Middle frontal gyrus (tissue), 1 donor: ENCODE data around the gene ODAD3.
"Not testable (repeated sequence)": the region's sequence is repeated elsewhere in the genome, so short reads cannot be mapped to it uniquely, and the experiment has no call there.

ENCODE experiments used
- DNase-seq: peaks from one replicate; pipeline ENCODE4 v3.0.0-alpha.2; 2015; ENCODE audit warnings: low spot score; ENCODE audit errors: extremely low spot score

Gene ODAD3

GRCh38 chr19:11437955-11438354 lies 3.0 kb upstream of the ODAD3 start:
- DNase-seq, result no peak

GRCh38 chr19:11435833-11436313 lies 952 bp upstream of the ODAD3 start:
- no peak for DNase-seq

- DNase-seq, result no peak
Observed at GRCh38 chr19:11434703-11435056, 241 bp downstream of the ODAD3 start.

- not testable (repeated sequence) for DNase-seq
Observed at GRCh38 chr19:11433526-11433925, 1.4 kb downstream of the ODAD3 start.

- DNase-seq, result no peak
Observed at GRCh38 chr19:11426656-11427055, 8.3 kb downstream of the ODAD3 start.

- DNase-seq, result no peak
Observed at GRCh38 chr19:11425719-11426457, 9.0 kb downstream of the ODAD3 start.

- DNase-seq, result no peak
Observed at GRCh38 chr19:11423791-11424181, 11.1 kb downstream of the ODAD3 start.

GRCh38 chr19:11423164-11423790 lies 11.6 kb downstream of the ODAD3 start:
- DNase-seq, result no peak

- DNase-seq, result no peak
Observed at GRCh38 chr19:11422163-11423065, 12.5 kb downstream of the ODAD3 start.

- no peak for DNase-seq
Observed at GRCh38 chr19:11421371-11422098, 13.4 kb downstream of the ODAD3 start.

- DNase-seq, result no peak
Observed at GRCh38 chr19:11420429-11421370, 14.2 kb downstream of the ODAD3 start.

GRCh38 chr19:11418549-11419506 lies 16.1 kb downstream of the ODAD3 start, which contains the start of gene RGL3:
RGL3 (minus strand) TSS chr19:11419314; CDS start chr19:11419278, 36 bp downstream.
- no peak for DNase-seq

GRCh38 chr19:11418094-11418548 lies 16.8 kb downstream of the ODAD3 start:
- DNase-seq, result no peak

- no peak for DNase-seq
Observed at GRCh38 chr19:11416346-11417052, 18.4 kb downstream of the ODAD3 start.

- DNase-seq, result no peak
Observed at GRCh38 chr19:11414544-11414943, 20.4 kb downstream of the ODAD3 start.

GRCh38 chr19:11410682-11411081 lies 24.2 kb downstream of the ODAD3 start:
- no peak for DNase-seq

- no peak for DNase-seq
Observed at GRCh38 chr19:11408591-11408990, 26.3 kb downstream of the ODAD3 start.

- not testable (repeated sequence) for DNase-seq
Observed at GRCh38 chr19:11406703-11407236, 28.2 kb downstream of the ODAD3 start.
